HCT116 (cell line): ENCODE results near the gene PIGC. TPM values are rescaled to one million over a fixed set of nuclear protein-coding genes. Genes with fewer than 3 reads are reported as not detected.

ENCODE experiments used
- ATAC-seq: fragments of 200-7000 bp; cut with Tn5 transposase; 2 replicates; pipeline ENCODE4 v1.9.1; 2020; ENCODE audit warnings: mild to moderate bottlenecking, moderate library complexity
- BruUV-seq: library from RNA; stranded (reverse); fragments of 400-500 nt; replicated peaks from 2 replicates; lab custom pipeline; 2021; lab: Mats Ljungman, UMichigan
- CTCF ChIA-PET: fragments of 300-600 bp; sonication (Branson Sonifier 250); formaldehyde crosslinking; loops from one replicate; lab custom pipeline; 2021; ENCODE audit warnings: antibody characterized with exemption; lab: Charles Lee
- POLR2A ChIA-PET: fragments of 300-600, 350-600 bp; sonication (Branson Sonifier 250); formaldehyde crosslinking; loops from one replicate; lab custom pipeline; 2021; ENCODE audit warnings: antibody characterized with exemption; lab: Charles Lee
- RAD21 ChIA-PET, 2 experiments: fragments of 300-600 bp; sonication (Branson Sonifier 250); formaldehyde crosslinking; loops; one replicate each; lab custom pipeline; 2023; ENCODE audit warnings: low total read pairs in 2 of 2; ENCODE audit not compliant: uncharacterized antibody in 2 of 2, unreplicated experiment in 2 of 2, low non-redundant PET in 1 of 2; lab: Charles Lee
- DNase-seq: peaks from one replicate; pipeline ENCODE4 v3.0.0-alpha.2; 2010; ENCODE audit warnings: low read depth, low spot score
- H2AFZ ChIP-seq: fragments of 200-600 bp; shearing (Covaris generic), sonication (generic); 2 replicates; pipeline ENCODE4 v1.6.1; 2017; ENCODE audit warnings: low read depth, mixed run types, mixed read lengths, antibody characterized with exemption, low read length; ENCODE audit not compliant: poor library complexity, severe bottlenecking
- H3K27ac ChIP-seq: 2 replicates; pipeline ENCODE4 v1.5.1; 2012; ENCODE audit warnings: low read depth, low read length
- H3K27me3 ChIP-seq: fragments of 200-600 bp; sonication (generic); 2 replicates; pipeline ENCODE4 v1.6.1; 2016; ENCODE audit warnings: mixed run types, low read length, mixed read lengths; ENCODE audit not compliant: insufficient read depth
- H3K36me3 ChIP-seq, 2 experiments: fragments of 200-500 bp in 1 of 2; fragments of 200-600 bp in 1 of 2; sonication (Bioruptor generic) in 1 of 2; sonication (generic) in 1 of 2; 2 replicates each; pipeline versions ENCODE4 v1.5.1 to v1.6.1; 2014 to 2016; ENCODE audit warnings: low read length in 2 of 2, inconsistent platforms in 1 of 2, mixed read lengths in 1 of 2, mixed run types in 1 of 2; ENCODE audit not compliant: insufficient read depth in 2 of 2, control insufficient read depth in 1 of 2
- H3K4me1 ChIP-seq, 2 experiments: fragments of 200-600 bp in 1 of 2; sonication (generic) in 1 of 2; 2 replicates each; pipeline versions ENCODE4 v1.5.1 to v1.6.1; 2012 to 2017; ENCODE audit warnings: low read length in 2 of 2, inconsistent platforms in 1 of 2, mild to moderate bottlenecking in 1 of 2, mixed read lengths in 1 of 2, mixed run types in 1 of 2, moderate library complexity in 1 of 2; ENCODE audit not compliant: insufficient read depth in 2 of 2, control insufficient read depth in 1 of 2
- H3K4me2 ChIP-seq: fragments of 200-600 bp; sonication (generic); 2 replicates; pipeline ENCODE4 v1.6.1; 2017; ENCODE audit warnings: mixed run types, low read length, mixed read lengths
- H3K4me3 ChIP-seq, 2 experiments: fragments of 200-600 bp in 1 of 2; sonication (generic) in 1 of 2; replicated peaks in 1 of 2; 2 replicates each; pipeline ENCODE4 v1.5.1; 2011 to 2016; ENCODE audit warnings: low read length in 2 of 2, control low read depth in 1 of 2, low read depth in 1 of 2, mild to moderate bottlenecking in 1 of 2, mixed read lengths in 1 of 2, mixed run types in 1 of 2
- H3K79me2 ChIP-seq: fragments of 200-600 bp; sonication (generic); 2 replicates; pipeline ENCODE4 v1.6.1; 2017; ENCODE audit warnings: mild to moderate bottlenecking, mixed run types, low read length, moderate library complexity, mixed read lengths; ENCODE audit not compliant: insufficient read depth
- H3K9ac ChIP-seq: fragments of 200-600 bp; sonication (generic); 2 replicates; pipeline ENCODE4 v1.6.1; 2016; ENCODE audit warnings: low read length, mixed read lengths
- H3K9me2 ChIP-seq: fragments of 200-600 bp; sonication (generic), shearing (Covaris generic); 2 replicates; pipeline ENCODE4 v1.6.1; 2017; ENCODE audit warnings: mixed run types, mild to moderate bottlenecking, moderate library complexity; ENCODE audit not compliant: insufficient read depth
- H3K9me3 ChIP-seq, 2 experiments: fragments of 200-500 bp in 1 of 2; fragments of 200-600 bp in 1 of 2; sonication (Bioruptor generic) in 1 of 2; sonication (generic) in 1 of 2; 2 replicates each; pipeline ENCODE4 v1.6.1; 2014 to 2017; ENCODE audit warnings: low read length in 2 of 2, mixed read lengths in 2 of 2, inconsistent platforms in 1 of 2, low read depth in 1 of 2, mild to moderate bottlenecking in 1 of 2, mixed run types in 1 of 2, moderate library complexity in 1 of 2; ENCODE audit not compliant: control insufficient read depth in 1 of 2, insufficient read depth in 1 of 2
- H4K20me1 ChIP-seq: fragments of 200-600 bp; sonication (generic), shearing (Covaris generic); 2 replicates; pipeline ENCODE4 v1.6.1; 2017; ENCODE audit warnings: mixed run types, mild to moderate bottlenecking, moderate library complexity; ENCODE audit not compliant: insufficient read depth
- CEBPB ChIP-seq: IDR thresholded peaks from 2 replicates; pipeline ENCODE4 v1.6.1; 2012; ENCODE audit warnings: low read depth
- ELF1 ChIP-seq: IDR thresholded peaks from 2 replicates; pipeline ENCODE4 v1.6.1; 2012; ENCODE audit warnings: low read depth, borderline replicate concordance
- FOSL1 ChIP-seq: IDR thresholded peaks from 2 replicates; pipeline ENCODE4 v1.6.1; 2012; ENCODE audit warnings: low read depth
- MAX ChIP-seq: IDR thresholded peaks from 2 replicates; pipeline ENCODE4 v1.6.1; 2012
- POLR2A ChIP-seq: IDR thresholded peaks from 2 replicates; pipeline ENCODE4 v1.7.0; 2011; ENCODE audit warnings: borderline replicate concordance; ENCODE audit not compliant: insufficient read depth, insufficient read length; ENCODE audit errors: extremely low read depth
- RAD21 ChIP-seq: IDR thresholded peaks from 2 replicates; pipeline ENCODE4 v1.6.1; 2012; ENCODE audit warnings: low read depth, mild to moderate bottlenecking
- REST ChIP-seq: IDR thresholded peaks from 2 replicates; pipeline ENCODE4 v1.6.1; 2012; ENCODE audit warnings: low read depth
- SRF ChIP-seq: IDR thresholded peaks from 2 replicates; pipeline ENCODE4 v1.6.1; 2012; ENCODE audit warnings: low read depth
- TCF7L2 ChIP-seq: IDR thresholded peaks from 2 replicates; pipeline ENCODE4 v1.7.0; 2011; ENCODE audit warnings: borderline replicate concordance, inconsistent platforms; ENCODE audit not compliant: insufficient read depth, insufficient read length; ENCODE audit errors: extremely low read depth
- intact Hi-C: fragments of 100-400 bp; cut with micrococcal nuclease; formaldehyde crosslinking; loops from 2 replicates; pipeline ENCODE4 v1.10.0; 2022
- total RNA-seq: library from RNA; stranded (reverse); gene quantifications from one replicate; pipeline ENCODE4 v1.2.1, GENCODE V29; 2021; ENCODE audit not compliant: unreplicated experiment

Gene PIGC
- total RNA-seq, 1 experiment from 2014 or later = 11.9 TPM

GRCh38 chr1:172488393-172488792 is 44.5 kb upstream of the PIGC start:
- no peaks in the 10 kb centered on the region for H3K9me2 ChIP-seq
- H3K9me3 ChIP-seq = no peaks in the 10 kb centered on the region
- ChIA-PET CTCF (no interaction called here), RAD21 (no interaction called here), POLR2A (interaction anchor here (0.9 kb wide), 1 partner anchor 44 kb away, joined by 3 read pairs; the partner anchor contains the start of gene SUCO)
- no peak overlapping the region for H3K4me3 ChIP-seq
- intact Hi-C loops = no loop called here
- H3K27ac ChIP-seq = no peak overlapping the region
- H4K20me1 ChIP-seq = no peaks in the 10 kb centered on the region
- no peak overlapping the region for H2AFZ ChIP-seq
- TF ChIP-seq CEBPB (no peak), POLR2A (no peak), REST (no peak), TCF7L2 (no peak), SRF (no peak), RAD21 (no peak), MAX (no peak), ELF1 (no peak), FOSL1 (no peak)
- H3K79me2 ChIP-seq = no peaks in the 10 kb centered on the region
- H3K4me1 ChIP-seq = peaks cover 5 to 13% of the 10 kb centered on the region in 2 experiments; a peak in 3 of 4 replicates
- ATAC-seq (no peak), DNase-seq (no peak)
- no TSS peak for BruUV-seq
- H3K36me3 ChIP-seq = no peaks in the 10 kb centered on the region
- H3K27me3 ChIP-seq = no peaks in the 10 kb centered on the region
- no peak overlapping the region for H3K9ac ChIP-seq
- H3K4me2 ChIP-seq = no peak overlapping the region
